K562 treated with DMSO at 1 percent for 24 hours (cell line): ENCODE data around the gene CACNA1C. TPM values are rescaled to one million over a fixed set of nuclear protein-coding genes. Genes with fewer than 3 reads are reported as not detected.

ENCODE experiments used
- total RNA-seq: library from RNA; unstranded; fragments of 300-600 nt; gene quantifications from 2 replicates; pipeline ENCODE4 v1.2.3, GENCODE V29; 2022; ENCODE audit warnings: low read depth; ENCODE audit not compliant: insufficient read depth

Gene CACNA1C
- 0.09 TPM in 1 of 2 replicates, not detected in the other for total RNA-seq

GRCh38 chr12:2052826-2053678 lies at the start of gene CACNA1C:
CACNA1C (plus strand) TSS chr12:2052987; CDS start chr12:2053563, 576 bp downstream.

DNA sequence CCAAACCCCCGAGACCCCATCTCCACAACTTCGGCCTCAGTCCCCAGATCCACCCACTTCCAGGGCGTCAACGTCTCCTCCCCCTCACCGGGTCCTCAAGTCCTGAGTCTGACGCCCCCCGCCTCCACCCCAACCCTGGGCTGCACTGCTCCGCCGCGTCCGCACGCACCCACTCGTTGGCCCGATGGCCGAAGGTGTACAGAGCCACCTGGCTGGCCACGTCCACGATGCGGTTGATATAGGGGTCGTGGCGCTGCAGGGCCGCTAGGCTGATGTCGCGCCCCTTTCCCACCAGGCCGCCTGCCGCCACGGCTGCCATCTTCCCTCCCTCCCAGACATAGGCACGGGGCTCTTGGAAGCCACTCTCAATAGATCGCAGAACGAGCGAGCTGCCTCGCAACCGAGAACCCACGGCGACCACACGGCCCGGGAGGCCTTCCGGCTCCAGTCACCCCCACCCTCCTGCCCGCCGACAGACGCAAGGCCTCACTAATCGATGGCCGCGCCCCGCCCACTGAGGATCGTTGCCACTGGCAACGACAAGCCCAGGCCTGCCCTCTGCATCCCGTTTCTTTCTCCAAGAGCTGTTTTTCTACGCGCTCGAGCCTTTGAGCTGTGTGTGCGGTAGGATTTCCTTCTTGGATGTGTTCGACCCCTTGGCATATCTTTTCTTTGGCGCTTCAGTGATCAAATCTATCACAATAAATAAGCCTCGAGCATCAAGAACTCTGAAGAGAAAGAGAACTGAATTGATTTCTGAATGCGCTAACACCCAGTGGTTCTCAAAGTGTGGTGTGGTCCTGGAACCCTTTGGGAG lies 48.5 kb upstream of the CACNA1C start, which contains the start of gene DCP1B:
Gene DCP1B, minus strand, starts transcription at position 345 of the 817 bp plus-strand sequence. Its CDS starts 26 bp downstream, at position 319.

Other genes with a start within 250 kb of the CACNA1C start
- not detected in 2 replicates for gene LRTM2, start 232.4 kb upstream of the CACNA1C start, total RNA-seq
- gene CACNA2D4, start 134.3 kb upstream of the CACNA1C start, total RNA-seq, result 1.7 and 2.8 TPM in 2 replicates
- gene DCP1B, start 48.5 kb upstream of the CACNA1C start, total RNA-seq, result 3.1 and 4.4 TPM in 2 replicates